Right atrium auricular region (tissue), 2 donors: ENCODE results near the gene PXMP2. TPM values are rescaled to one million over a fixed set of nuclear protein-coding genes. Genes with fewer than 3 reads are reported as not detected.

Experiments used
- DNase-seq: peaks from one replicate; pipeline ENCODE4 v3.0.0-alpha.2; 2019; ENCODE audit warnings: low spot score
- H3K27ac ChIP-seq, 2 donors: fragments of 200-600 bp; sonication (generic); 1 replicate in 1 of 2; 2 replicates in 1 of 2; pipeline ENCODE4 v1.5.1; 2016 to 2019
- H3K27me3 ChIP-seq, 2 donors: fragments of 200-600 bp; sonication (generic); one replicate each; pipeline versions ENCODE4 v1.5.1 to v1.6.0; 2017 to 2019
- H3K36me3 ChIP-seq: fragments of 200-600 bp; sonication (generic); one replicate; pipeline ENCODE4 v1.5.1; 2016
- H3K4me1 ChIP-seq, 2 donors: fragments of 200-600 bp; sonication (generic); one replicate each; pipeline versions ENCODE4 v1.5.1 to v1.6.0; 2017 to 2019
- H3K4me3 ChIP-seq, 2 donors: fragments of 200-600 bp; sonication (generic); 1 replicate in 1 of 2; 2 replicates in 1 of 2; pipeline ENCODE4 v1.5.1; 2017 to 2019; ENCODE audit warnings: mild to moderate bottlenecking in 1 of 2, moderate library complexity in 1 of 2
- H3K9me3 ChIP-seq, 2 donors: fragments of 200-600 bp; sonication (generic); one replicate each; pipeline ENCODE4 v1.5.1; 2019
- CTCF ChIP-seq, 2 donors: fragments of 200-600 bp; sonication (generic); IDR thresholded peaks; one replicate each; pipeline ENCODE4 v1.5.1; 2019; ENCODE audit warnings: antibody characterized with exemption in 2 of 2
- total RNA-seq, 2 donors: library from RNA; depleted of rRNA; stranded (reverse); fragments of >200 nt; gene quantifications; one replicate each; pipeline ENCODE4 v1.1.0, GENCODE V29; 2016

Gene PXMP2
- total RNA-seq, 2 donors from 2014 or later: 43.0 to 65.7 TPM

DNA sequence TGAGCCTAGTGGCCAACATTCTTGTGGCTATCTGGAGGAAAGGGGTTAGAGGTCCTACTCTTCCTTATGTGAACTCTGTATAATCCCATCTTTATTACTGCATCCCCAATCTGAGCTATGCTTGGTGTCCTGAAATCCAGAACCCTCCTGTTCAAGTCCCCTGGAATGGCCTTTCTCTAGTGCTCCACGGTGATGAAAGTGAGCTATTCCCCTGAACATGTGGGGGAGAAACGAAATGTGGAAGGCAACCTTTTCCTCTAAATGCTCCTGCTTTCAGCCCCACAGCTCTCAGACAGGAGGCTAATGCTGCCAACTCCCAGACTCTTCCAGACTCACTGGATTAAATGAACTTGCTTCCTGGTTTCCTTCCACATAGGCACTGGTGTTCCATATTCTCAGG lies 20.8 kb downstream of the PXMP2 start:
- Histone ChIP-seq H3K36me3 (no peaks in the 10 kb centered on the region), H3K27me3 (no peaks in the 10 kb centered on the region), H3K4me1 (peaks cover 0 to 18% of the 10 kb centered on the region in 2 donors), H3K9me3 (no peaks in the 10 kb centered on the region), H3K27ac (no peak overlapping the region), H3K4me3 (no peak overlapping the region)
- no peak for DNase-seq
- no peak for TF ChIP-seq CTCF (IDR thresholded peaks at IDR 0.05)

GRCh38 chr12:132710043-132710404 lies 22.6 kb downstream of the PXMP2 start:
- Histone ChIP-seq H3K36me3 (peaks cover 6% of the 10 kb centered on the region), H3K9me3 (no peaks in the 10 kb centered on the region), H3K4me1 (peaks cover 0 to 18% of the 10 kb centered on the region in 2 donors), H3K27ac (peak overlapping the region; percentile 81), H3K27me3 (no peaks in the 10 kb centered on the region), H3K4me3 (peak overlapping the region; percentile 71 to 83)
- no peak for TF ChIP-seq CTCF (IDR thresholded peaks at IDR 0.05)
- DNase-seq: no peak

DNA sequence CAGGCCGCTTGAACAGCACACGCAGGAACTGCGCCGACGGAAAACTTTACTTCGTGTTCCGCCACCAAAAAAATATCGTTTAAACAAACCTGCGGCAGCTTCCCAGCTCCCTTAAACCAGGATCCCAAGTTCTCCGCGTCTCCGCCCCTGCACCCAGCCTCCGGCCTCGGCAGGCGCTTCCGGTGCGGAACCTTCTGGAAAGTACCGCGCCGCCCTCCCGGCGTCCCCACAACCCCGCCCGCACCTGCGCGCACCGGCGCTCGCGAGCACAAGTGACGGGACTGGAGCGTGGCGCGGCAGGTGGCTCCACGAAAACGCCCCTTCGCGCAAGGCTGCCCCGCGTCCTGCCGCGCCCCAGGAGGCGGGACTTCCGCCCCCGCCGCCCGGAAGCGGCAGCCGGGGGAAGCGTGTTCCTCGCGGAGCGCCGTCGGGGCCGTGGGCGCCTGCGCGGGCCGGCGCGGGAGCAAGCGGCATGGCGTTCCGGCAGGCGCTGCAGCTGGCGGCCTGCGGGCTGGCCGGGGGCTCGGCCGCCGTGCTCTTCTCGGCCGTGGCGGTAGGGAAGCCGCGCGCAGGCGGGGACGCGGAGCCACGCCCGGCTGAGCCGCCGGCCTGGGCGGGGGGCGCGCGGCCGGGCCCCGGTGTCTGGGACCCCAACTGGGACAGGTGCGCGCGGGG lies 23.2 kb downstream of the PXMP2 start, which contains the start of gene PGAM5:
Gene PGAM5, plus strand, starts transcription at position 438 of the 675 bp plus-strand sequence. Its CDS starts 35 bp downstream, at position 473.
- no peaks in the 10 kb centered on the region for H3K27me3 ChIP-seq
- TF ChIP-seq CTCF (IDR thresholded peaks at IDR 0.05): no peak

DNA sequence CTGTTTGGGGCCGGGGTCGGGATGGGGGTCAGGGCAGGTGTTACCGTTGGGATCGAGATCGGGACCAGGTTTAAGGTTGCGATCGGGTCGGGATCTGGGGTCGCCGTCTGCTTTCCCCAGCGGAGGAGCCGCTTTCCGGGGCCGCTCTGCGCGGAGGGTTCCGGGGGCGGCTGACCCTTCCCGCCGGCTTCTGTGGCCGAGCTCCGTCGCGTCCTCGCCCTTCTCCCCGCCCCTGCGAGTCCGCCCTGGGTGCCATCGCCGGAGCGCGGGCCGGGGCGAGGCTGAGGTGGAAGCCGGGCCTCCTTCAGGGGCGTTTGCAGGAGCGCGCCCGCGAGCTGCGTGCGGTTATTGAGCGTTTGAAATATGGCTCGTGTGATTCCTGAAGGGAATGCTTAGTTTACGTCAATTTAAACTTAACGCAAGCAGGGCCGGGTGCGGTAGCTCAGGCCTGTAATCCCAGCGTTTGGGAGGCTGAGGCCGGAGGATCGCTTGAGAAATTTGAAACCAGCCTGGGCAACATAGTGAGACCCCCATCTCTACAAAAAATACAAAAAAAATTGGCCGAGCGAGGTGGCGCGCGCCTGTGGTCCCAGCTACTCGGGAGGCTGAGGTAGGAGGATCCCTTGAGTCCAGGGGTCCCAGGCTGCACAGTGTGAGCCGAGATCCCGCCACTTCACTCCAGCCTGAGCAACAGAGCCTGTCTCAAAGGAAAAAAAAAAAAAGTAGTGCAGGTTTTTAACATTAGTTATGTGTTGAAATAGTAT lies 23.9 kb downstream of the PXMP2 start:
- Histone ChIP-seq H3K9me3 (no peaks in the 10 kb centered on the region), H3K27me3 (no peaks in the 10 kb centered on the region), H3K27ac (peak overlapping the region in 1 of 2 donors; percentile 54), H3K36me3 (peaks cover 7% of the 10 kb centered on the region), H3K4me1 (peaks cover 0 to 18% of the 10 kb centered on the region in 2 donors), H3K4me3 (peak overlapping the region; percentile 71 to 83)
- DNase-seq: no peak
- TF ChIP-seq CTCF (IDR thresholded peaks at IDR 0.05): no peak

More for the DNA sequence above, 23.2 kb downstream of the PXMP2 start, which contains the start of gene PGAM5:
- peak; percentile 66 for DNase-seq
- H3K4me3 ChIP-seq: peak within 1 kb of the TSS; percentile 71 to 83
- no peaks in the 10 kb centered on the region for H3K9me3 ChIP-seq
- peaks cover 7% of the 10 kb centered on the region for H3K36me3 ChIP-seq
- H3K4me1 ChIP-seq: peaks cover 0 to 18% of the 10 kb centered on the region in 2 donors
- peak within 1 kb of the TSS; percentile 81 for H3K27ac ChIP-seq

GRCh38 chr12:132713123-132713522 lies 25.7 kb downstream of the PXMP2 start:
- no peaks in the 10 kb centered on the region for H3K9me3 ChIP-seq
- H3K27me3 ChIP-seq: no peaks in the 10 kb centered on the region
- peaks cover 0 to 18% of the 10 kb centered on the region in 2 donors for H3K4me1 ChIP-seq
- H3K27ac ChIP-seq: no peak overlapping the region
- peaks cover 25% of the 10 kb centered on the region for H3K36me3 ChIP-seq
- H3K4me3 ChIP-seq: no peak overlapping the region
- TF ChIP-seq CTCF (IDR thresholded peaks at IDR 0.05): no peak
- no peak for DNase-seq
